Brain microvascular endothelial cell (primary cell): ENCODE results near the gene TMEM255B.

Experiments
- DNase-seq: peaks from one replicate; pipeline ENCODE4 v3.0.0-alpha.2; 2020
- H3K27ac ChIP-seq: fragments of 250-450 bp; sonication (Bioruptor Pico); 2 replicates; pipeline ENCODE4 v1.5.1; 2020; ENCODE audit warnings: mild to moderate bottlenecking, moderate library complexity
- H3K27me3 ChIP-seq: fragments of 250-450 bp; sonication (Bioruptor Pico); replicated peaks from 2 replicates; pipeline ENCODE4 v1.5.1; 2020; ENCODE audit warnings: mild to moderate bottlenecking
- H3K36me3 ChIP-seq: fragments of 250-450 bp; sonication (Bioruptor Pico); replicated peaks from 2 replicates; pipeline ENCODE4 v1.5.1; 2020; ENCODE audit warnings: mild to moderate bottlenecking
- H3K4me3 ChIP-seq: 2 replicates; pipeline ENCODE4 v1.5.1; 2011; ENCODE audit warnings: low read depth, mild to moderate bottlenecking, control low read depth, low read length, moderate library complexity
- CTCF ChIP-seq: IDR thresholded peaks from 2 replicates; pipeline ENCODE4 v1.5.1; 2011; ENCODE audit warnings: low read depth, mild to moderate bottlenecking, moderate library complexity, low read length, control low read depth, inconsistent platforms; ENCODE audit errors: missing control alignments
- in situ Hi-C: cut with HindIII; loops from 2 replicates; pipeline ENCODE4 v1.10.0; 2017; ENCODE audit warnings: low sequenced_read_pairs, low pct_ligation_motif_present

TMEM255B gene

GRCh38 chr13:113791761-113792160 lies 32.7 kb downstream of the TMEM255B start:
- in situ Hi-C loops, result no loop called here
- H3K4me3 ChIP-seq, result no peak overlapping the region

GRCh38 chr13:113792236-113792770 lies 33.3 kb downstream of the TMEM255B start:
- Histone ChIP-seq H3K4me3 (no peak overlapping the region), H3K27me3 (peaks cover 3% of the 10 kb centered on the region), H3K36me3 (no peaks in the 10 kb centered on the region), H3K27ac (no peak overlapping the region)
- no peak for TF ChIP-seq CTCF
- no peak for DNase-seq
- in situ Hi-C loops, result no loop called here

More at GRCh38 chr13:113791761-113792160, 32.7 kb downstream of the TMEM255B start:
- Histone ChIP-seq H3K27ac (no peak overlapping the region), H3K36me3 (no peaks in the 10 kb centered on the region), H3K27me3 (peaks cover 3% of the 10 kb centered on the region)
- TF ChIP-seq CTCF, result no peak
- no peak for DNase-seq

GRCh38 chr13:113792886-113793717 lies 34.1 kb downstream of the TMEM255B start:
- in situ Hi-C loops, result no loop called here
- no peak for TF ChIP-seq CTCF
- no peaks in the 10 kb centered on the region for H3K36me3 ChIP-seq
- DNase-seq, result no peak
- no peak overlapping the region for H3K4me3 ChIP-seq
- H3K27me3 ChIP-seq, result peaks cover 3% of the 10 kb centered on the region
- no peak overlapping the region for H3K27ac ChIP-seq

GRCh38 chr13:113793718-113794085 lies 34.7 kb downstream of the TMEM255B start:
- Histone ChIP-seq H3K27ac (no peak overlapping the region), H3K36me3 (no peaks in the 10 kb centered on the region), H3K4me3 (no peak overlapping the region), H3K27me3 (peaks cover 3% of the 10 kb centered on the region)
- TF ChIP-seq CTCF, result no peak
- DNase-seq, result no peak
- in situ Hi-C loops, result no loop called here

GRCh38 chr13:113794086-113794485 lies 35.1 kb downstream of the TMEM255B start:
- no peak for DNase-seq
- no peak overlapping the region for H3K27ac ChIP-seq
- no peak overlapping the region for H3K4me3 ChIP-seq
- no peaks in the 10 kb centered on the region for H3K36me3 ChIP-seq
- H3K27me3 ChIP-seq, result peaks cover 3% of the 10 kb centered on the region
- no peak for TF ChIP-seq CTCF
- in situ Hi-C loops, result no loop called here
